Sigmoid colon (tissue), 7 donors: ENCODE results near the gene ATG12. TPM values are rescaled to one million over a fixed set of nuclear protein-coding genes. Genes with fewer than 3 reads are reported as not detected.
"Not testable (repeated sequence)": the region's sequence is repeated elsewhere in the genome, so short reads cannot be mapped to it uniquely, and the experiment has no call there.

Experiments used
- DNase-seq: peaks from one replicate; pipeline ENCODE4 v3.0.0-alpha.2; 2019
- H3K27ac ChIP-seq, 4 donors: fragments of 200-600 bp; sonication (generic); one replicate each; pipeline ENCODE4 v1.5.1; 2016 to 2019; ENCODE audit warnings: mild to moderate bottlenecking in 1 of 4
- H3K27me3 ChIP-seq, 3 donors: fragments of 200-600 bp; sonication (generic); one replicate each; pipeline ENCODE4 v1.5.1; 2019; ENCODE audit warnings: mild to moderate bottlenecking in 1 of 3
- H3K36me3 ChIP-seq, 4 donors: fragments of 200-600 bp; sonication (generic); one replicate each; pipeline ENCODE4 v1.5.1; 2016 to 2019
- H3K4me1 ChIP-seq, 4 donors: fragments of 200-600 bp; sonication (generic); one replicate each; pipeline ENCODE4 v1.5.1; 2017 to 2019
- H3K4me3 ChIP-seq, 4 donors: fragments of 200-600 bp; sonication (generic); one replicate each; pipeline ENCODE4 v1.5.1; 2017 to 2019; ENCODE audit warnings: mild to moderate bottlenecking in 2 of 4, moderate library complexity in 1 of 4
- H3K9me3 ChIP-seq, 4 donors: fragments of 200-600 bp in 3 of 4; sonication (generic) in 3 of 4; one replicate each; pipeline versions ENCODE4 v1.5.1 to v1.6.1; 2013 to 2019
- EP300 ChIP-seq, 4 donors: sonication (generic); formaldehyde crosslinking; IDR thresholded peaks; one replicate each; pipeline ENCODE4 v1.6.1; 2017; ENCODE audit warnings: antibody characterized with exemption in 4 of 4
- POLR2A ChIP-seq, 2 donors: fragments of 450-650 bp; IDR thresholded peaks; one replicate each; pipeline ENCODE4 v1.6.1; 2016; ENCODE audit warnings: antibody characterized with exemption in 2 of 2, mild to moderate bottlenecking in 2 of 2, moderate library complexity in 2 of 2
- POLR2AphosphoS5 ChIP-seq, 4 donors: sonication (generic); formaldehyde crosslinking; IDR thresholded peaks; one replicate each; pipeline ENCODE4 v1.6.1; 2017; ENCODE audit warnings: antibody characterized with exemption in 4 of 4
- WGBS, 2 donors: extraction: QIAGEN DNeasy Blood & Tissue Kit; methylation state at CpG; one replicate each; pipeline ENCODE4 v1.1.7; 2013; 5-methylcytosine and 5-hydroxymethylcytosine counted together
- intact Hi-C: fragments of 100-400 bp; cut with DNase I; formaldehyde crosslinking; loops from one replicate; pipeline ENCODE4 v1.15.1; 2023
- polyA plus RNA-seq, 3 donors: library from polyadenylated mRNA; stranded (reverse); fragments of 200-250 nt; gene quantifications; one replicate each; pipeline ENCODE4 v1.2.3, GENCODE V29; 2013
- total RNA-seq, 4 donors: library from RNA; depleted of rRNA; stranded (reverse); fragments of >200 nt; gene quantifications; one replicate each; pipeline ENCODE4 v1.1.0, GENCODE V29; 2016
- TF ChIP-seq, protein P1 (sequence below), 4 experiments: fragments of 450-650 bp in 3 of 4; fragments of 200-600 bp in 1 of 4; IDR thresholded peaks; one replicate each; pipeline ENCODE4 v1.5.1; 2016 to 2019; ENCODE audit warnings: antibody characterized with exemption in 4 of 4, mild to moderate bottlenecking in 3 of 4, moderate library complexity in 2 of 4
- donor health status: healthy with polysubstance abuse.
- donor health status: Bipolar disorder and iron deficiency.
- donor health status: healthy.

ATG12 gene
- total and polyA plus RNA-seq, 7 donors, result 29.5 to 82.5 (median 46.0) TPM

DNA sequence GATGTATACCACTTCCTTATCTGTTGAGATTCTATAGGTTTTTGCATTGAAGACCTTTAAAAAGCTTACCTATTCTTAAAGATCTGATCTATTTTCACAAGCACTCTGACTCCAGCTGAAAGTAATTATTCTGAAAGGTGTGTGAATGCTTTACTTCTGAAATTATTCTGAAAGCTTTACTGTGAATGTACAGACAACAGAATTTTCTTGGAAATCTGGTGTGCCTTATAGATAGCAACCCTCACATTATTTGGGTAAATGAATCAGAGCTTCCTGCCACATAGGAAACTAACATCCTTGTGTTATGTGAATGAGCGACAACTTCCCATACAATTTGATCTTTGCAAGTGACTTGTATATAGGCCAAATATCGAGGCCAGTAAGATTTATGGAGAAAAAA is 31.4 kb downstream of the ATG12 start:
- intact Hi-C loops, result no loop called here
- TF ChIP-seq, protein P1, sequence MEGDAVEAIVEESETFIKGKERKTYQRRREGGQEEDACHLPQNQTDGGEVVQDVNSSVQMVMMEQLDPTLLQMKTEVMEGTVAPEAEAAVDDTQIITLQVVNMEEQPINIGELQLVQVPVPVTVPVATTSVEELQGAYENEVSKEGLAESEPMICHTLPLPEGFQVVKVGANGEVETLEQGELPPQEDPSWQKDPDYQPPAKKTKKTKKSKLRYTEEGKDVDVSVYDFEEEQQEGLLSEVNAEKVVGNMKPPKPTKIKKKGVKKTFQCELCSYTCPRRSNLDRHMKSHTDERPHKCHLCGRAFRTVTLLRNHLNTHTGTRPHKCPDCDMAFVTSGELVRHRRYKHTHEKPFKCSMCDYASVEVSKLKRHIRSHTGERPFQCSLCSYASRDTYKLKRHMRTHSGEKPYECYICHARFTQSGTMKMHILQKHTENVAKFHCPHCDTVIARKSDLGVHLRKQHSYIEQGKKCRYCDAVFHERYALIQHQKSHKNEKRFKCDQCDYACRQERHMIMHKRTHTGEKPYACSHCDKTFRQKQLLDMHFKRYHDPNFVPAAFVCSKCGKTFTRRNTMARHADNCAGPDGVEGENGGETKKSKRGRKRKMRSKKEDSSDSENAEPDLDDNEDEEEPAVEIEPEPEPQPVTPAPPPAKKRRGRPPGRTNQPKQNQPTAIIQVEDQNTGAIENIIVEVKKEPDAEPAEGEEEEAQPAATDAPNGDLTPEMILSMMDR (IDR thresholded peaks at IDR 0.05), result no peak
- TF ChIP-seq EP300 (IDR thresholded peaks at IDR 0.05) (no peak), POLR2AphosphoS5 (IDR thresholded peaks at IDR 0.05) (no peak), POLR2A (IDR thresholded peaks at IDR 0.05) (no peak)
- Histone ChIP-seq H3K4me3 (no peak overlapping the region), H3K36me3 (no peaks in the 10 kb centered on the region), H3K9me3 (no peaks in the 10 kb centered on the region), H3K4me1 (no peaks in the 10 kb centered on the region), H3K27ac (no peak overlapping the region), H3K27me3 (peaks cover 0 to 13% (median 0%) of the 10 kb centered on the region in 3 donors)
- DNase-seq, result no peak
- 77 to 84% methylated on average over 2 of the region's 2 CpGs for WGBS, 2 donors

DNA sequence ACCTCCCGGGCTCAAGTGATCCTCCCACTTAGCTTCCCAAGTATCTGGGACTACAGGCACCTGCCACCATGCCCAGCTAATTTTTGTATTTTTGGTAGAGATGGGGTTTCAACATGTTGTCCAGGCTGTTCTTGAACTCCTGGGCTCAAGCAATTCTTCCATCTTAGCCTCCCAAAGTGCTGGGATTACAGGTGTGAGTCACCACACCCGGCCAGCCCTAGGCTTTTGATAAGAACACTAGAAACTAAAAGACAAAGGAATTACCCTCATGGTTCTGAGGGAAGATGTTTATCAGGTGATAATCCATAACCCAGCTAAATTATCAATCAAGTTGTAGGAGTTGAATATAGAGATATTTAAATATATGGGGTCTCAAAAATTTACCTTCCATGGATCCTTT is 33.3 kb downstream of the ATG12 start:
- H3K4me3 ChIP-seq, H3K36me3 ChIP-seq, H3K9me3 ChIP-seq, DNase-seq, H3K27me3 ChIP-seq, intact Hi-C loops, H3K27ac ChIP-seq, H3K4me1 ChIP-seq: not testable (repeated sequence)
- 88 to 97% methylated on average over 2 of the region's 2 CpGs for WGBS, 2 donors

DNA sequence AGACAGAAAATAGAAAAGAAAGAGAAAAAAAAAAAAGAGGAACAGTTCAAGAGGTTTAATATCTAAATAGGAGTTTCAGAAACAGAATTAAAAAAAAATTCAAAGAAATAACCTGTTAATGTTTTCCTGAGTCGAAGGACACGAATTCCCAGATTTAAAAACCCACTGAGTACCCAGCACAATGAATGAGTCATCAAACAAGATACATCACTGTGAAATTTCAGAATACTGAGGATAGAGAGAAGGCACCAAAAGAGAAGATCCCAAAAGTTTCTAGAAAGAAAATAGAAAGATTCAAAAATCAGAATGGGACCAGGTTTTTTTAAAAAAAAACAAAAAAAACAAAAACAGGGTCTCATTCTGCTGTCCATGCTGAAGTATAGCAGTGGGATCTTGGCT is 33.7 kb downstream of the ATG12 start:
- intact Hi-C loops, result no loop called here
- Histone ChIP-seq H3K27me3 (no peaks in the 10 kb centered on the region), H3K27ac (no peak overlapping the region), H3K4me1 (no peaks in the 10 kb centered on the region), H3K4me3 (no peak overlapping the region), H3K36me3 (no peaks in the 10 kb centered on the region), H3K9me3 (no peaks in the 10 kb centered on the region)
- no peak for DNase-seq
- WGBS, 2 donors, result 84 to 91% methylated on average over 2 of the region's 2 CpGs
- TF ChIP-seq EP300 (IDR thresholded peaks at IDR 0.05), result no peak
- TF ChIP-seq, protein P1 (IDR thresholded peaks at IDR 0.05), result no peak
- TF ChIP-seq POLR2A (IDR thresholded peaks at IDR 0.05), result no peak
- no peak for TF ChIP-seq POLR2AphosphoS5 (IDR thresholded peaks at IDR 0.05)

GRCh38 chr5:115806986-115807653 is 34.2 kb downstream of the ATG12 start:
- intact Hi-C loops, result no loop called here
- 46 to 81% methylated on average over 2 of the region's 2 CpGs for WGBS, 2 donors
- H3K9me3 ChIP-seq, result no peaks in the 10 kb centered on the region
- H3K27me3 ChIP-seq, result no peaks in the 10 kb centered on the region
- H3K27ac ChIP-seq, result no peak overlapping the region
- H3K36me3 ChIP-seq, result no peaks in the 10 kb centered on the region
- no peak overlapping the region for H3K4me3 ChIP-seq
- no peak for DNase-seq
- H3K4me1 ChIP-seq, result no peaks in the 10 kb centered on the region
- TF ChIP-seq POLR2AphosphoS5 (IDR thresholded peaks at IDR 0.05), result no peak
- TF ChIP-seq, protein P1 (IDR thresholded peaks at IDR 0.05), result no peak
- TF ChIP-seq POLR2A (IDR thresholded peaks at IDR 0.05), result no peak
- TF ChIP-seq EP300 (IDR thresholded peaks at IDR 0.05), result no peak

DNA sequence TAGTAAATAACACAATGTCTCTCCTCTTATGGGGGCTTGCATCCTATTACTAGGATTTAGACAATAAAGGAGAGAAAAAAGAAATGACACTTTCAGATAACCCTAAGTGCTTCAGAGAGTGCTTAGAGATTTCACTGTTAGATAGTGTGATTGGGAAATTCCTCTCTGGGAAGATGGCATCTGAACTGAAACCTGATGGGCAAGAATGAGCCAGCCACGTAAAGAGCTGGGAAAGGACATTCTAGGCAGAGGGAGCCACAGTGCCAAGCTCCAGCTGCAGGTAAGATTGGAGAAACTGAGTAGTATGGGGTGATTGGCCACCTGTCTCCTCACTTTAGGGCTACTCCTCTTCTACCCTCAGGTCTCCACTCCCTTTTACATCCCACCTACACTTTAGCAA is 39.4 kb downstream of the ATG12 start:
- TF ChIP-seq, protein P1 (IDR thresholded peaks at IDR 0.05), result no peak
- TF ChIP-seq POLR2A (IDR thresholded peaks at IDR 0.05), result no peak
- TF ChIP-seq POLR2AphosphoS5 (IDR thresholded peaks at IDR 0.05), result no peak
- TF ChIP-seq EP300 (IDR thresholded peaks at IDR 0.05), result no peak
- WGBS, 2 donors, result 34 to 54% methylated on average over 1 of the region's 1 CpG
- intact Hi-C loops, result no loop called here
- Histone ChIP-seq H3K4me1 (no peaks in the 10 kb centered on the region), H3K27ac (no peak overlapping the region), H3K9me3 (no peaks in the 10 kb centered on the region), H3K4me3 (no peak overlapping the region), H3K27me3 (no peaks in the 10 kb centered on the region), H3K36me3 (no peaks in the 10 kb centered on the region)
- no peak for DNase-seq
